GM19023 (cell line): ENCODE measurements around the gene ATG10.
"Not testable (repeated sequence)": the region's sequence is repeated elsewhere in the genome, so short reads cannot be mapped to it uniquely, and the experiment has no call there.

Experiments used
- ATAC-seq: cut with Tn5 transposase; IDR thresholded peaks from one replicate; pipeline ENCODE4 v1.9.1; 2021; ENCODE audit warnings: mild to moderate bottlenecking, moderate library complexity; ENCODE audit not compliant: unreplicated experiment

Gene ATG10

GRCh38 chr5:81980598-81981260 is 8.9 kb downstream of the ATG10 start:
- ATAC-seq: no peak

- not testable (repeated sequence) for ATAC-seq
Observed at GRCh38 chr5:81982172-81982685, 10.4 kb downstream of the ATG10 start.

GRCh38 chr5:81983148-81983547 is 11.3 kb downstream of the ATG10 start:
- not testable (repeated sequence) for ATAC-seq

GRCh38 chr5:81983563-81983962 is 11.7 kb downstream of the ATG10 start:
- ATAC-seq: not testable (repeated sequence)

GRCh38 chr5:81986126-81986525 is 14.3 kb downstream of the ATG10 start:
- ATAC-seq: no peak

GRCh38 chr5:81989204-81989603 is 17.4 kb downstream of the ATG10 start:
- ATAC-seq: no peak

- ATAC-seq: no peak
Observed at GRCh38 chr5:81994679-81995078, 22.9 kb downstream of the ATG10 start.

- ATAC-seq: no peak
Observed at GRCh38 chr5:81995407-81995806, 23.6 kb downstream of the ATG10 start.

- no peak for ATAC-seq
Observed at GRCh38 chr5:82004511-82004910, 32.7 kb downstream of the ATG10 start.

- ATAC-seq: not testable (repeated sequence)
Observed at GRCh38 chr5:82009869-82010268, 38.0 kb downstream of the ATG10 start.

- no peak for ATAC-seq
Observed at GRCh38 chr5:82010696-82011095, 38.9 kb downstream of the ATG10 start.

GRCh38 chr5:82011761-82012160 is 39.9 kb downstream of the ATG10 start:
- no peak for ATAC-seq

- ATAC-seq: not testable (repeated sequence)
Observed at GRCh38 chr5:82014644-82015043, 42.8 kb downstream of the ATG10 start.

GRCh38 chr5:82018462-82018861 is 46.6 kb downstream of the ATG10 start:
- ATAC-seq: no peak

- ATAC-seq: no peak
Observed at GRCh38 chr5:82019342-82020138, 47.7 kb downstream of the ATG10 start.

GRCh38 chr5:82022499-82022898 is 50.7 kb downstream of the ATG10 start:
- ATAC-seq: no peak

- ATAC-seq: no peak
Observed at GRCh38 chr5:82023644-82024043, 51.8 kb downstream of the ATG10 start.

GRCh38 chr5:82031220-82032119 is 59.6 kb downstream of the ATG10 start:
- ATAC-seq: no peak

- ATAC-seq: not testable (repeated sequence)
Observed at GRCh38 chr5:82042894-82043293, 71.1 kb downstream of the ATG10 start.

GRCh38 chr5:82044010-82044409 is 72.2 kb downstream of the ATG10 start:
- no peak for ATAC-seq
